Measurements from ENCODE around the gene LSM2.

- peak; percentile 100 for TF ChIP-seq POLR2AphosphoS5 (IDR thresholded peaks at IDR 0.05; ENCODE audit: low read depth, low read length)
- peak; percentile 70; the same call in 1 of the 2 replicates for TF ChIP-seq SIN3A (IDR thresholded peaks at IDR 0.05; ENCODE audit: borderline replicate concordance, insufficient read depth, low read length)
- peak; percentile 25 to 63; a peak in 2 of 4 replicates for TF ChIP-seq REST (IDR thresholded peaks at IDR 0.05; ENCODE audit: insufficient read depth in 1 of 2, low read depth in 2 of 2, low read length in 2 of 2)
- TF ChIP-seq TAF1 (IDR thresholded peaks at IDR 0.05; ENCODE audit: borderline replicate concordance, insufficient read depth, low read length): peak; percentile 96
Observed at GRCh38 chr6:31834367-31835250, 27.8 kb upstream of the LSM2 start.
